GM19452 (cell line): ENCODE results near the gene KDM5A.
"Not testable (repeated sequence)": the region's sequence is repeated elsewhere in the genome, so short reads cannot be mapped to it uniquely, and the experiment has no call there.

Experiments used
- ATAC-seq: cut with Tn5 transposase; IDR thresholded peaks from one replicate; pipeline ENCODE4 v1.9.1; 2021; ENCODE audit not compliant: unreplicated experiment

KDM5A gene

GRCh38 chr12:241266-241665, 147.9 kb downstream of the KDM5A start:
- ATAC-seq = no peak

GRCh38 chr12:240566-240965, 148.6 kb downstream of the KDM5A start:
- ATAC-seq = no peak

- ATAC-seq = no peak
Measured at GRCh38 chr12:238736-239398, 150.3 kb downstream of the KDM5A start.

- ATAC-seq = no peak
Measured at GRCh38 chr12:238116-238515, 151.0 kb downstream of the KDM5A start.

- ATAC-seq = no peak
Measured at GRCh38 chr12:237026-237815, 151.9 kb downstream of the KDM5A start.

- ATAC-seq = no peak
Measured at GRCh38 chr12:236445-236844, 152.7 kb downstream of the KDM5A start.

- ATAC-seq = not testable (repeated sequence)
Measured at GRCh38 chr12:235967-236366, 153.2 kb downstream of the KDM5A start.

GRCh38 chr12:234891-235415, 154.2 kb downstream of the KDM5A start:
- no peak for ATAC-seq

GRCh38 chr12:234019-234418, 155.1 kb downstream of the KDM5A start:
- ATAC-seq = no peak

GRCh38 chr12:233615-233968, 155.5 kb downstream of the KDM5A start:
- no peak for ATAC-seq

- ATAC-seq = no peak
Measured at GRCh38 chr12:232731-233614, 156.1 kb downstream of the KDM5A start.

- no peak for ATAC-seq
Measured at GRCh38 chr12:230925-231671, 158.0 kb downstream of the KDM5A start.
